ENCODE results near the gene JADE1. TPM values are rescaled to one million over a fixed set of nuclear protein-coding genes. Genes with fewer than 3 reads are reported as not detected.

JADE1 gene
- total RNA-seq, 1 experiment from 2014 or later, result 39.3 TPM

- DNase-seq (ENCODE audit: low spot score), result no peak
- ChIA-PET CTCF (no interaction called here), POLR2A (ENCODE audit: low non-redundant PET) (no interaction called here)
- BruUV-seq (replicated peaks), result no TSS peak
- no peak for TF ChIP-seq CTCF (conservative IDR thresholded peaks at IDR 0.05; ENCODE audit: low read depth, low read length)
- TF ChIP-seq EZH2 (IDR thresholded peaks at IDR 0.05; ENCODE audit: borderline replicate concordance, low read depth, low read length, poor library complexity, severe bottlenecking), result no peak
- no peaks in the 10 kb centered on the region for H3K36me3 ChIP-seq (ENCODE audit: insufficient read depth, low read length, poor library complexity, severe bottlenecking)
- intact Hi-C loops (cut with micrococcal nuclease; ENCODE audit: unreplicated experiment), result no loop called here
- H3K27me3 ChIP-seq (replicated peaks; ENCODE audit: insufficient read depth, low read depth, low read length, poor library complexity), result no peaks in the 10 kb centered on the region
- H3K4me3 ChIP-seq (ENCODE audit: low read depth, low read length, poor library complexity, severe bottlenecking), result no peak overlapping the region
- H3K9me3 ChIP-seq (ENCODE audit: low read depth, low read length, poor library complexity, severe bottlenecking), result no peaks in the 10 kb centered on the region
- H3K4me1 ChIP-seq (ENCODE audit: insufficient read depth, low read length, poor library complexity, severe bottlenecking), result no peaks in the 10 kb centered on the region
- H3K27ac ChIP-seq (ENCODE audit: low read depth, low read length, poor library complexity, severe bottlenecking), result no peak overlapping the region
Observed at GRCh38 chr4:128802680-128803628, 6.5 kb upstream of the JADE1 start.

GRCh38 chr4:128803783-128804182, 5.7 kb upstream of the JADE1 start:
- POLR2A ChIA-PET (ENCODE audit: low non-redundant PET), result no interaction called here
- Histone ChIP-seq H3K9me3 (ENCODE audit: low read depth, low read length, poor library complexity, severe bottlenecking) (no peaks in the 10 kb centered on the region), H3K4me1 (ENCODE audit: insufficient read depth, low read length, poor library complexity, severe bottlenecking) (no peaks in the 10 kb centered on the region), H3K27me3 (replicated peaks; ENCODE audit: insufficient read depth, low read depth, low read length, poor library complexity) (no peaks in the 10 kb centered on the region), H3K27ac (ENCODE audit: low read depth, low read length, poor library complexity, severe bottlenecking) (no peak overlapping the region), H3K4me3 (ENCODE audit: low read depth, low read length, poor library complexity, severe bottlenecking) (no peak overlapping the region), H3K36me3 (ENCODE audit: insufficient read depth, low read length, poor library complexity, severe bottlenecking) (no peaks in the 10 kb centered on the region)
- DNase-seq (ENCODE audit: low spot score), result no peak
- CTCF ChIA-PET, result no interaction called here
- no TSS peak for BruUV-seq (replicated peaks)
- intact Hi-C loops (cut with micrococcal nuclease; ENCODE audit: unreplicated experiment), result no loop called here
- TF ChIP-seq EZH2 (IDR thresholded peaks at IDR 0.05; ENCODE audit: borderline replicate concordance, low read depth, low read length, poor library complexity, severe bottlenecking) (no peak), CTCF (conservative IDR thresholded peaks at IDR 0.05; ENCODE audit: low read depth, low read length) (no peak)

- Histone ChIP-seq H3K4me1 (ENCODE audit: insufficient read depth, low read length, poor library complexity, severe bottlenecking) (peaks cover 16% of the 10 kb centered on the region), H3K36me3 (ENCODE audit: insufficient read depth, low read length, poor library complexity, severe bottlenecking) (no peaks in the 10 kb centered on the region), H3K4me3 (ENCODE audit: low read depth, low read length, poor library complexity, severe bottlenecking) (peak overlapping the region; percentile 77), H3K27ac (ENCODE audit: low read depth, low read length, poor library complexity, severe bottlenecking) (peak overlapping the region; percentile 96), H3K9me3 (ENCODE audit: low read depth, low read length, poor library complexity, severe bottlenecking) (no peaks in the 10 kb centered on the region), H3K27me3 (replicated peaks; ENCODE audit: insufficient read depth, low read depth, low read length, poor library complexity) (no peaks in the 10 kb centered on the region)
- TF ChIP-seq EZH2 (IDR thresholded peaks at IDR 0.05; ENCODE audit: borderline replicate concordance, low read depth, low read length, poor library complexity, severe bottlenecking) (no peak), CTCF (conservative IDR thresholded peaks at IDR 0.05; ENCODE audit: low read depth, low read length) (0 out of 2 replicates have a peak, but pooled peaks have one; percentile 12)
- POLR2A ChIA-PET (ENCODE audit: low non-redundant PET), result no interaction called here
- CTCF ChIA-PET, result interaction anchor here (1.1 kb wide), 1 partner anchor 383 kb away, joined by 3 read pairs; no protein-coding TSS in a partner anchor
- no peak for DNase-seq (ENCODE audit: low spot score)
- intact Hi-C loops (cut with micrococcal nuclease; ENCODE audit: unreplicated experiment), result loop anchor here (1.0 to 5.0 kb wide), 4 partner anchors 53 to 933 kb away; partner anchors contain the start of genes PGRMC2 and SCLT1
- BruUV-seq (replicated peaks), result no TSS peak
Observed at GRCh38 chr4:128810331-128810870, 901 bp downstream of the JADE1 start.

All from A673 (cell line).